ENCODE data around the gene GRPR. TPM values are rescaled to one million over a fixed set of nuclear protein-coding genes. Genes with fewer than 3 reads are reported as not detected.

GRPR gene
- not detected for polyA plus RNA-seq

DNA sequence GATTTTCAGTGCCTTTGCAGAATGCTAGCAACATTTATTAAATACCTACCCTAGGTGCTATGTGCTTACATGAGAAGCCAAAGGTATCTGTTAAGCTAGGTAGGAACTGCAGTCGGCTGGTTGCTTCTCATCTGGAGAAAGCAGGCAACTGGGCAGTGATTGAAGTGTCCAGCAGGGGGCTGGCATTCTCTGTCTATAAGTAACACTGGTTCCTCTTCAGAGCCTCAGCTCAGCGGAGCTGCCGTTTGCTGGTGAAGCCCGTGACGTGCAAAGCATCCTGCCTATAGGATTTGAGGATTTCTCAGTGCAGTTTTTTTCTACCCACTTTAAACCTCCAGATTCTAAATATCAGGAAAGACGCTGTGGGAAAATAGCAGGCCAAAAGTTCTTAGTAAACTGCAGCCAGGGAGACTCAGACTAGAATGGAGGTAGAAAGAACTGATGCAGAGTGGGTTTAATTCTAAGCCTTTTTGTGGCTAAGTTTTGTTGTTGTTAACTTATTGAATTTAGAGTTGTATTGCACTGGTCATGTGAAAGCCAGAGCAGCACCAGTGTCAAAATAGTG, at the start of gene GRPR:
Gene GRPR, plus strand, starts transcription at position 344 of the 565 bp plus-strand sequence. CDS start 389 bp downstream, outside the sequence.
- peak; percentile 23 to 37 (median 32) for DNase-seq
- H3K4me1 Mint-ChIP-seq: peaks cover 1 to 5% of the 10 kb centered on the region in 2 donors
- H3K27ac Mint-ChIP-seq: no peak within 1 kb of the TSS
- peaks cover 0 to 21% (median 8%) of the 10 kb centered on the region in 3 donors for H3K27me3 Mint-ChIP-seq (ENCODE audit: low read depth in 3 of 3)
- peaks cover 0 to 4% (median 0%) of the 10 kb centered on the region in 6 donors for H3K9me3 Mint-ChIP-seq
- no peaks in the 10 kb centered on the region for H3K36me3 Mint-ChIP-seq
- H3K4me3 Mint-ChIP-seq: no peak within 1 kb of the TSS

DNA sequence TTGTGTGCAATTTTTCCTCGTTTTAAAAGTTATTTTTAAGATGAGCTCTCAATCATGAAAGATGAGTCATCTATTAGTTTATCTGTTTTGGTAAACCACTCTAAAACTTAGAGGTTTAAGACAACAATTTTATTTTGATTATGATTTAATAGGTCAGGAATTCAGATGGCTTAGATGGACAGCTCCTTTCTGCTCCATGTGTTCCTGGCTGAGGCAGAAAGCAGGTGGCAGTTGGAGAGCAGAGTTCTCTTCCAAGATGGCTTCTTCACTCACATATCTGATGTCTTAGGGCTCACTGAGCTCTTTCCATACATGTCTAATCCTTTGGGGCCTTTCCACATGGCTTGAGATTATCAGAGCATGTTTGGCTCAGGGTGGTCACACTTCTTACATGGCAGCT, 48.3 kb upstream of the GRPR start:
- H3K27ac Mint-ChIP-seq: no peak overlapping the region
- no peaks in the 10 kb centered on the region for H3K36me3 Mint-ChIP-seq
- H3K4me3 Mint-ChIP-seq: no peak overlapping the region
- peaks cover 0 to 11% (median 4%) of the 10 kb centered on the region in 3 donors for H3K27me3 Mint-ChIP-seq (ENCODE audit: low read depth in 3 of 3)
- peaks cover 0 to 3% (median 0%) of the 10 kb centered on the region in 6 donors for H3K9me3 Mint-ChIP-seq
- no peaks in the 10 kb centered on the region for H3K4me1 Mint-ChIP-seq
- DNase-seq: no peak

DNA sequence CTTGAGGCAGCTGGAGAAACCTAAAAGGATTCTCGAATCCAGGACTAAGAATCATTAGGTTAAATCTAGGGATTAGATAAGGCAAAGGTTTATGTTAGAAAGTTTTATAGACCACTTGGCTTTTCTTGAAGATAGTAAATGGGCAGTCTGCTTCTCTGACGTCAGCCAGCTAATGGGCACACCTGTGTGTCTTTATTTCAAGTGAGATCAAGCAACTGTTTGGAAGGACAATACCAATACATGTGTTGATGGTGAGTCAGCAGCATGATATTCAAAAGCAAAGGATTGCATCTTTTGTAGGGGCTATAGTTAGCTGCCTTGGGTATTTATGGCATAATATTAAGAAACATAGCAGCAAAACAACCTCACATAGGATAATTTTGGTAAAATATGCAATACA, 46.5 kb upstream of the GRPR start:
- Mint-ChIP-seq H3K9me3 (peaks cover 0 to 1% (median 0%) of the 10 kb centered on the region in 6 donors), H3K4me1 (no peaks in the 10 kb centered on the region), H3K27me3 (ENCODE audit: low read depth in 3 of 3) (peaks cover 0 to 10% (median 0%) of the 10 kb centered on the region in 3 donors), H3K27ac (no peak overlapping the region), H3K36me3 (no peaks in the 10 kb centered on the region), H3K4me3 (no peak overlapping the region)
- no peak for DNase-seq

DNA sequence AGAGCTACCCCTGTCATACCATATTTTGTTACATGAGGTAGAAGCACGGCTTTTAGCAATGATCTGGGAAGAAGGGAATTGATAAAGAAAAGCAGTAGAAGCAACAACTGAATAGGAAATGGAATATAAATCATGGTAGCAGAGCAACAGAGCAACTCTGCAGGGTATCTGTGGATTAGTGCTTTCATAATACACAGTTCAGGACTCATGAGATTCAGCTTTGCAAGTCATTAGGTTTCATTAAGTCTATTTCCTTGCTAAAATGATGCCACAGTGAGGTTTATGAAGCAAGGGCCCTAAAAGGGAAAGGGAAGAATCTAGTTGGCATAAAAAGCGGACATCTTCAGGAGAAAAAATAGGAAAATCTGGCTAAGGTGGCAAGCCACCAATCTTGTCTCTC, 45.6 kb upstream of the GRPR start:
- Mint-ChIP-seq H3K4me3 (no peak overlapping the region), H3K9me3 (no peaks in the 10 kb centered on the region), H3K27ac (no peak overlapping the region), H3K4me1 (no peaks in the 10 kb centered on the region), H3K27me3 (ENCODE audit: low read depth in 3 of 3) (peaks cover 0 to 8% (median 0%) of the 10 kb centered on the region in 3 donors), H3K36me3 (no peaks in the 10 kb centered on the region)
- DNase-seq: no peak

DNA sequence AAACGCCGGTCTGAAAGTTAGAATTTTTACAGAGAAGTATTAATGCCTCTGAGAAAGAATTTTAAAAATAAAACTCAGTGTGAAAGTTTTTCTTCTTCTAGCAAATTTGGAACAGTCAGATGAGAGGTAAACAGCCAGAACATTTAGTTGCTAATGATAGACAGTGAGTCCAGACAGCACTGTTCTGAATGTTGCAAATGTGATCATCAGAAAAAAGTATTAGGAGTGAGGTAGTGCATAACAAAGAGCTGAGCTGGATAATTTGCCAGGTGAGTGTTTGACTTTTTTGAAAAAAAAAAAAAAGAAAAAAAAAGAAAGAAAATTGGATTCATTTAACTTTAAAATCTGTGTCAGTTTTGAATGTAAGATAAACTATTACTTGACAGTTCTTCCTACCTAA, 42.0 kb upstream of the GRPR start:
- Mint-ChIP-seq H3K4me3 (no peak overlapping the region), H3K27ac (no peak overlapping the region), H3K4me1 (no peaks in the 10 kb centered on the region), H3K9me3 (no peaks in the 10 kb centered on the region), H3K27me3 (ENCODE audit: low read depth in 3 of 3) (peaks cover 0 to 11% (median 4%) of the 10 kb centered on the region in 3 donors), H3K36me3 (no peaks in the 10 kb centered on the region)
- DNase-seq: no peak

DNA sequence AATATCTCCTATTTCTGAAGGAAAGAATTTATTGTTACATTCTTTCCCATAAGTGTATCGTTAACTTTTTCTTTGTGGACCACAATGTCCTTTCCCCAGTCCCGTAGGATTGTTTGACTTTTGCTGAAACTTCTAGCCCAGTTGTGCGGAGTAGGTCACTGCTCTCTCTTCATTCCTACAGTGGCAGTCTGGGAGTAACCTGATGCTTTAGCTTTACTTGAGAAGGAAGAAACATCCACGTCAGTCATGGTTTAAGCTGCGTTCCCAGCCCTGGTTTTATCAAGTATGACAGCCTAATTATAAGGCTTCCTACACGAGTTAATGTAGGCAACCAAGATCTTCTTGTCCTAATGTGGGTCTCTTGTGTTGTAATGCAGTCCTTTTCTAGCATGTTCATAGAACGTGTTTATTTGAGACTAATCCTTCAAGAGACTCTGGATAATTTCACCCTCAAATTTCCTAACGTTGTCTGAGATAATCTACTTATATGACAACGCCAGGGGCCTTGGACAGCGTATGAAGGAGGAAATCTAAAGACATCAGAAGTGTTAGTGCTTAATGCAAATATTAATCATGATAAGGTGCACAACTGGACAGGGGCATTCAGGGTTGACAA, 40.8 kb upstream of the GRPR start:
- Mint-ChIP-seq H3K36me3 (no peaks in the 10 kb centered on the region), H3K27ac (no peak overlapping the region), H3K4me1 (no peaks in the 10 kb centered on the region), H3K9me3 (no peaks in the 10 kb centered on the region), H3K4me3 (no peak overlapping the region), H3K27me3 (ENCODE audit: low read depth in 3 of 3) (peaks cover 0 to 14% (median 4%) of the 10 kb centered on the region in 3 donors)
- no peak for DNase-seq

DNA sequence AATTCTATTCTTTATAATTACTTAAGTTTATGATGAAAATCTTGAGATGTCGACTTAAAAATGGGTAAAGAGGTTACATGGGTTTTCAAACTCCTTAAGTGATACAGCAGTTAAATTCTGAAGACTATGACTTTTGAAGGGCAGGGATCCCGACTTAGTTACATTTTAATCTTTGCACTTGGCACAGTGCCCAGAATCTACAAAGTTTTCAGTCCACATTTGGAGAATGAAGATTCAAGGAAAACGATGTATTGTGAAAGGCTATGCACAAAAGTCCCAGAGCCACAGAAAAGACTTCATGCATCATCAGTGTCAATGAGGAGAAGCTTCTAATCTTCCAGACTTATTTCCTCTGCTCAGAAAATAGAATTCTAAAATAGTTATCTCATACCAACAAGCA, 36.3 kb upstream of the GRPR start:
- no peaks in the 10 kb centered on the region for H3K36me3 Mint-ChIP-seq
- H3K4me3 Mint-ChIP-seq: no peak overlapping the region
- no peak overlapping the region for H3K27ac Mint-ChIP-seq
- no peak for DNase-seq
- peaks cover 0 to 7% (median 4%) of the 10 kb centered on the region in 3 donors for H3K27me3 Mint-ChIP-seq (ENCODE audit: low read depth in 3 of 3)
- H3K9me3 Mint-ChIP-seq: no peaks in the 10 kb centered on the region
- no peaks in the 10 kb centered on the region for H3K4me1 Mint-ChIP-seq

DNA sequence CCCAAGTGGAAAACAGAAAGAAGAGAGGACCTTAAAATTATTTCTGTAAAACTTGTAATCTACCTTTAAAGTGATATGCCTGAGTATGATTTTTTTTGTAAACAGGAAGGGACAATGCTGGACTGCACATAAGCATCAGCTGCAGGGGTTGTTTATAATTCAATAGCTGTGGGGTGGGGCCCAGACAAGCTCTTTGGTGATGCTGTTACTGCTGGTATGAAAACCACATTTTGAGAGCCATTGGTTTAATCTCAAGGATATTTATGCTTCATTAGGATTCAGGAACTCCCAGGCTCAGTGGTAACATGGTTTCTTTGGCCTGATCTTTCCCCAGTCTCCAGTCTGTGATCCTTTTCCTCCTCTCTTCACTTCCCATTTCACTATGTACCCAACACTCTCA, 34.3 kb upstream of the GRPR start:
- Mint-ChIP-seq H3K36me3 (no peaks in the 10 kb centered on the region), H3K9me3 (no peaks in the 10 kb centered on the region), H3K27me3 (ENCODE audit: low read depth in 3 of 3) (peaks cover 0 to 9% (median 4%) of the 10 kb centered on the region in 3 donors), H3K4me1 (no peaks in the 10 kb centered on the region), H3K27ac (no peak overlapping the region), H3K4me3 (no peak overlapping the region)
- no peak for DNase-seq

DNA sequence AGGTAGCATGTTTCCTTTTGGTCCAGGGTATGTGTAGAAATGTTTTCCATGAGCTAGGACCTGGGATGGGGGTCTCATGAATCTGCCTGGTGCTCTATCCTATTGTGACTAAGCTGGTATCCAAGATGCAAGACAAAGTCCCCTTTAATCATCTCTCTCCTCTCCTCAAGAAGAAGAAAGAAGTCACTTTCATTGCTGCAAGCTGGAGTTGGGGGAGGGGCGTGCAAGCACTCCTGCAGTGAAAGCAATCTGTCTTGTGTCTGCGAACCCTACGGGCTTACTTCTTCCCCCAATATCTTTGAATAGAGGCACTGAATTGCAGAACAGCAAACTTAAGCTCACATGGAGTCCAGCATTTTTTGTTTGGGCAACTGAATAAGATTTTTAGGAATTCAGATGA, 27.2 kb upstream of the GRPR start:
- Mint-ChIP-seq H3K27me3 (ENCODE audit: low read depth in 3 of 3) (peaks cover 0 to 17% (median 2%) of the 10 kb centered on the region in 3 donors), H3K27ac (no peak overlapping the region), H3K9me3 (peaks cover 0 to 6% (median 0%) of the 10 kb centered on the region in 6 donors), H3K4me1 (no peaks in the 10 kb centered on the region), H3K4me3 (no peak overlapping the region), H3K36me3 (no peaks in the 10 kb centered on the region)
- DNase-seq: no peak

DNA sequence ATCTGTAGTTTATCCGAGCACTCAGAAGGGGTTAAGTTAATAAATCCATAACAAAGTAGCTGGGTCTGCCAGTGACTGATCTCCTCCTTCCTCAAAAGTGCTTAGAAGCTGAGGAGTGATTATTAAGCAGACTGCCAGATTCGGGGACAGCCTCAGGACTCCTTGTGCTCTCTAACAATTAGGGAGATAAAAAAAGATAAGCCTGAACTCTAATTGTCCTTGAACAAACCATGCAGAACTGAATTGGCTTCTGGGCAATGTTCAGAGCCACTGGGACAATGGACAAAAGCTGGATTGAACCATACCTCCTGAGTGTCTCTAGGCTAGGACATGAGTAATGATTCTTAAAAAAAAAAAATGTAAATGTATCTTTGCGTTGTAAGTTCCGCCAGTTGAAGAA, 22.7 kb upstream of the GRPR start:
- Mint-ChIP-seq H3K4me3 (no peak overlapping the region), H3K36me3 (no peaks in the 10 kb centered on the region), H3K9me3 (peaks cover 0 to 1% (median 0%) of the 10 kb centered on the region in 6 donors), H3K4me1 (no peaks in the 10 kb centered on the region), H3K27ac (no peak overlapping the region), H3K27me3 (ENCODE audit: low read depth in 3 of 3) (peaks cover 2 to 23% (median 4%) of the 10 kb centered on the region in 3 donors)
- no peak for DNase-seq

DNA sequence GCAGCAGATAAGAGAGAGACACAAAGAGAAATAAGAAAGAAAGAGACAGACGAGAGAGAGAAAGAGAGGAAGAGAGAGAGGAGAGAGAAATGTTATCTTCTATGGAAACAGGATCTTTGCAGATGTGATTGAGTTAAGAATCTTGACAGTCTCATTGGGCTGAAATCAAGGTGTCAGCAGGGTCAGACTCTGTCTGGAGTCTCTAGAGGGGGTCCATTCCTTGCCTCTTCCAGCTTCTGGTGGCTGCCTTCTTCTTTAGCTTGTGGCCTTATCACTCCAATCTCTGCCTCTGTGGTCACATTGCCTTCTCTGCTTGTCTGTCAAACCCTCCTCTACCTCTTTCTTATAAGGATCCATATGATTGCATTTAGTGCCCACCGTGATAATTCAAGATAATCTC, 21.8 kb upstream of the GRPR start:
- H3K27me3 Mint-ChIP-seq (ENCODE audit: low read depth in 3 of 3): peaks cover 2 to 21% (median 4%) of the 10 kb centered on the region in 3 donors
- no peak overlapping the region for H3K27ac Mint-ChIP-seq
- no peak for DNase-seq
- H3K36me3 Mint-ChIP-seq: no peaks in the 10 kb centered on the region
- no peaks in the 10 kb centered on the region for H3K4me1 Mint-ChIP-seq
- H3K9me3 Mint-ChIP-seq: peaks cover 0 to 1% (median 0%) of the 10 kb centered on the region in 6 donors
- H3K4me3 Mint-ChIP-seq: no peak overlapping the region

DNA sequence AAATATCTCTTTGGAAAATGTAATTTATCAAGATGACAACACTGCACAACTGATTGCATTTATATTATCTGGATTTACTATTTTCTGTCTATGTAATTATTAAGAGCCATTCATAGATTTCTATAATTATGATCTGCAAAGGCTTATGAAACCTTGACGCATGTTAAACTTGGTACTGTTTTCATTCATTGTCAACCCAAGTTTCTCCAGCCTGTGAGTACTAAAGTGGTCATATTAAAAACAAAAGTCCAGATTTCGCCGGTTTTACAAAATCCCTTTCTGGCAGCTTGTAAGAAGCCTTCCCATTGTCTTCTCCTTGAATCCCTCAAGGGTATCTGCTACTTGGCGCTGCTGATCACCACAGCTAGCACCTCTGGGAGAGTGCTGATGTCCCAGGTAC, 19.7 kb upstream of the GRPR start:
- Mint-ChIP-seq H3K27ac (no peak overlapping the region), H3K9me3 (peaks cover 0 to 2% (median 0%) of the 10 kb centered on the region in 6 donors), H3K4me1 (no peaks in the 10 kb centered on the region), H3K36me3 (no peaks in the 10 kb centered on the region), H3K27me3 (ENCODE audit: low read depth in 3 of 3) (peaks cover 2 to 20% (median 2%) of the 10 kb centered on the region in 3 donors), H3K4me3 (no peak overlapping the region)
- DNase-seq: no peak

DNA sequence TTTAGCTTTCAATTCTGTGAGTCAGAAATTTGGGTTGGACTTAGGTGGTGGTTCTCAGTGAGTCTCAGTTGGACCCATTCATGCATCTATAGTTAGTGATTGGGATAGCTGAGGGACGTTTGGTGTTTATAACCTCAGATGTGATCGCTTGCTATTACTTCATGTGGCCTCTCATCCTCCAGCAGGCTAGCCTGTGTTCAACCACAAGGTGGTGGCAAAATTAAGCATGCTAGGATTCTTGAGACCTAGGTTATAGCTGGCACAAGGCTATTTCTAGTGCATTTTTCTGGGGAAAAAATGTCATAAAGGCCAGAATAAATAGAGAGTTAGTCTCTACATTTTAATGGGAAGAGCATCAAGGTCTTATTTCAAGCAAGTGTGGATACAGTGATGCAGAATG, 10.9 kb upstream of the GRPR start:
- H3K9me3 Mint-ChIP-seq: peaks cover 0 to 2% (median 0%) of the 10 kb centered on the region in 6 donors
- no peaks in the 10 kb centered on the region for H3K36me3 Mint-ChIP-seq
- no peak overlapping the region for H3K4me3 Mint-ChIP-seq
- H3K27me3 Mint-ChIP-seq (ENCODE audit: low read depth in 3 of 3): peaks cover 2 to 5% (median 3%) of the 10 kb centered on the region in 3 donors
- peaks cover 0 to 10% of the 10 kb centered on the region in 2 donors for H3K4me1 Mint-ChIP-seq
- no peak for DNase-seq
- no peak overlapping the region for H3K27ac Mint-ChIP-seq

DNA sequence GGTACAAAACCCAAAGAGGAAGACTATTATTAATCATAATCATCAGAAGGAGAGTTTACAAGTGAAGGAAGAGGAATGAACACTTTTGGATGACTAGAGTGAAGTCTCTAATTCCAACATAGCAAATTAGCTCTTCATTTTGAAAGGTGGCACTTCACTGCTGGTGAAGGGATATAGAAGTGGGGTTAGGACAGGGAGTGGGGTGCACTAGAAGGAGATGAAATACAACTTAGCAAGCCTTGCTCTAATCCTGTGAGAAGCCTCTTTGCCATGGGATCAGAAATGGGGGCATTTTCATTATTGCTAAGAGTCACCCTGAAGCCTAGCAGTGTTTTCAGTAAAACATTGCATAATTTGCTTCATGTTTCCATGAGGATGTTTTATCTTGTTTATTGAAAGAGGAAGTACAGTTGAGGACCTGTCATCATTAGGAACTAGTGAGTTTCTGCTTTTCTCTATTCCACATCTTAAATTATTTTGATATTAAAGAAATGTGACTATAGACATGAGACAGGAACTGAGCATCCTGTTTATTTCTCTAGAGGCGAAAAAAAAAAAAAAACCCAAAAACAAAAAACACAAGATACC, 9.3 kb upstream of the GRPR start:
- H3K4me3 Mint-ChIP-seq: no peak overlapping the region
- H3K27ac Mint-ChIP-seq: no peak overlapping the region

More for the DNA sequence above, 9.3 kb upstream of the GRPR start:
- Mint-ChIP-seq H3K9me3 (peaks cover 0 to under 1% (median 0%) of the 10 kb centered on the region in 6 donors), H3K27me3 (ENCODE audit: low read depth in 3 of 3) (peaks cover 2 to 5% (median 3%) of the 10 kb centered on the region in 3 donors), H3K4me1 (peaks cover 0 to 10% of the 10 kb centered on the region in 2 donors), H3K36me3 (no peaks in the 10 kb centered on the region)
- no peak for DNase-seq

All from immature natural killer cell (primary cell).